Left lung (tissue), 10 donors: Measurements from ENCODE around the gene ST3GAL3. TPM values are rescaled to one million over a fixed set of nuclear protein-coding genes. Genes with fewer than 3 reads are reported as not detected.

Source experiments
- ATAC-seq: fragments of 200-7000 bp; cut with Tn5 transposase; one replicate; pipeline ENCODE4 v1.9.1; 2020; ENCODE audit warnings: moderate library complexity
- DNase-seq, 4 donors: peaks; one replicate each; pipeline ENCODE4 v3.0.0-alpha.2; 2013 to 2020
- H3K27ac ChIP-seq, 2 donors: fragments of 200-600 bp; sonication (generic) in 1 of 2; one replicate each; pipeline versions ENCODE4 v1.5.0 to v1.8.0; 2020 to 2021
- H3K27me3 ChIP-seq, 2 donors: fragments of 200-600 bp; sonication (generic) in 1 of 2; one replicate each; pipeline versions ENCODE4 v1.5.0 to v1.8.0; 2020 to 2021
- H3K36me3 ChIP-seq, 2 donors: fragments of 200-600 bp; sonication (generic) in 1 of 2; one replicate each; pipeline versions ENCODE4 v1.5.0 to v1.8.0; 2020 to 2021
- H3K4me1 ChIP-seq, 2 donors: fragments of 200-600 bp; one replicate each; pipeline ENCODE4 v1.8.0; 2021
- H3K4me3 ChIP-seq, 2 donors: fragments of 200-600 bp; sonication (generic) in 1 of 2; one replicate each; pipeline versions ENCODE4 v1.5.0 to v1.8.0; 2020 to 2021; ENCODE audit warnings: mild to moderate bottlenecking in 1 of 2
- H3K9me3 ChIP-seq, 2 donors: fragments of 200-600 bp; sonication (generic) in 1 of 2; one replicate each; pipeline versions ENCODE4 v1.5.0 to v1.8.0; 2020 to 2021
- CTCF ChIP-seq, 2 donors: fragments of 200-600 bp; sonication (generic) in 1 of 2; IDR thresholded peaks; one replicate each; pipeline versions ENCODE4 v1.5.0 to v1.8.0; 2021; ENCODE audit warnings: antibody characterized with exemption in 2 of 2
- intact Hi-C, 2 donors: fragments of 100-400 bp; cut with DNase I; formaldehyde crosslinking; loops; one replicate each; pipeline versions ENCODE4 v1.11.2 to v1.14.2; 2022
- polyA plus RNA-seq, 6 donors: library from polyadenylated mRNA; unstranded; fragments of 120-200 nt; gene quantifications; one replicate each; pipeline ENCODE4 v1.2.1, GENCODE V29; 2013; ENCODE audit not compliant: insufficient read length in 6 of 6
- total RNA-seq, 2 donors: library from RNA; stranded (reverse); fragmentation: NEBNext Ultra II Directional; extraction: Animal tissue kit (Norgen Biotek cat#: 25700); gene quantifications; one replicate each; pipeline ENCODE4 v1.2.1, GENCODE V29; 2021
- donor health status: DM: no; HTN: yes; CAD: no.
- donor health status: DM: no; HTN: no; CAD: no.

Gene ST3GAL3
- total and polyA plus RNA-seq, 8 donors = 18.9 to 42.4 (median 34.4) TPM

- no peak for DNase-seq
- no peak for TF ChIP-seq CTCF (IDR thresholded peaks at IDR 0.05)
- peaks cover 8 to 39% of the 10 kb centered on the region in 2 donors for H3K4me1 ChIP-seq
- H3K27me3 ChIP-seq = peaks cover 0 to 44% of the 10 kb centered on the region in 2 donors
- no peak for ATAC-seq
- no peak overlapping the region for H3K27ac ChIP-seq
- intact Hi-C loops = loop anchor here in 1 of 2 donors (10.0 kb wide), 1 partner anchor 167 kb away; no protein-coding TSS in a partner anchor
- H3K9me3 ChIP-seq = no peaks in the 10 kb centered on the region
- H3K4me3 ChIP-seq = no peak overlapping the region
- H3K36me3 ChIP-seq = peaks cover 0 to 2% of the 10 kb centered on the region in 2 donors
These were observed 224.7 kb downstream of the ST3GAL3 start for GRCh38 chr1:43931711-43932660.

- Histone ChIP-seq H3K4me3 (peak overlapping the region; percentile 21 to 36), H3K4me1 (peaks cover 8 to 39% of the 10 kb centered on the region in 2 donors), H3K27ac (no peak overlapping the region), H3K27me3 (peaks cover 0 to 45% of the 10 kb centered on the region in 2 donors), H3K36me3 (no peaks in the 10 kb centered on the region), H3K9me3 (no peaks in the 10 kb centered on the region)
- DNase-seq (no peak), ATAC-seq (peak; percentile 2)
- TF ChIP-seq CTCF (IDR thresholded peaks at IDR 0.05) = no peak
- intact Hi-C loops = loop anchor here in 1 of 2 donors (10.0 kb wide), 1 partner anchor 168 kb away; no protein-coding TSS in a partner anchor
These were observed 225.6 kb downstream of the ST3GAL3 start for GRCh38 chr1:43932786-43933385.

GRCh38 chr1:43933386-43934100 lies 226.2 kb downstream of the ST3GAL3 start, which contains the start of gene ARTN:
ARTN (plus strand) TSS chr1:43933801; CDS start chr1:43935657, 1,856 bp downstream.
- H3K4me3 ChIP-seq = peak within 1 kb of the TSS; percentile 21 to 36
- H3K4me1 ChIP-seq = peaks cover 8 to 39% of the 10 kb centered on the region in 2 donors
- ATAC-seq = peak; percentile 80
- peaks cover 0 to 45% of the 10 kb centered on the region in 2 donors for H3K27me3 ChIP-seq
- no peaks in the 10 kb centered on the region for H3K9me3 ChIP-seq
- TF ChIP-seq CTCF (IDR thresholded peaks at IDR 0.05) = no peak
- intact Hi-C loops = loop anchor here (2.0 to 10.0 kb wide), 2 partner anchors 167 to 169 kb away; no protein-coding TSS in a partner anchor
- H3K27ac ChIP-seq = no peak within 1 kb of the TSS
- H3K36me3 ChIP-seq = no peaks in the 10 kb centered on the region
- peak in 3 of 4 donors; percentile 15 to 82 (median 47) for DNase-seq

- Histone ChIP-seq H3K4me3 (peak overlapping the region; percentile 21 to 36), H3K4me1 (peaks cover 8 to 39% of the 10 kb centered on the region in 2 donors), H3K36me3 (no peaks in the 10 kb centered on the region), H3K9me3 (no peaks in the 10 kb centered on the region), H3K27ac (no peak overlapping the region), H3K27me3 (peaks cover 0 to 45% of the 10 kb centered on the region in 2 donors)
- peak; percentile 81 to 93 for TF ChIP-seq CTCF (IDR thresholded peaks at IDR 0.05)
- DNase-seq = peak; percentile 44 to 88 (median 67)
- ATAC-seq = peak; percentile 87
- intact Hi-C loops = loop anchor here (2.0 to 10.0 kb wide), 2 partner anchors 168 to 170 kb away; no protein-coding TSS in a partner anchor
These were observed 227.0 kb downstream of the ST3GAL3 start for GRCh38 chr1:43934101-43934985.
